Femur (tissue), 1 donor: Measurements from ENCODE around the gene PNPLA3.
"Not testable (repeated sequence)": the region's sequence is repeated elsewhere in the genome, so short reads cannot be mapped to it uniquely, and the experiment has no call there.

Experiments
- DNase-seq: peaks from one replicate; pipeline ENCODE4 v3.0.0-alpha.2; 2017

Gene PNPLA3

GRCh38 chr22:43890901-43891331 lies 32.7 kb upstream of the PNPLA3 start:
- no peak for DNase-seq

GRCh38 chr22:43891360-43892182 lies 32.0 kb upstream of the PNPLA3 start, which contains the start of gene PNPLA5:
Gene PNPLA5, minus strand, starts transcription at chr22:43892013. Its CDS starts 133 bp downstream, at chr22:43891880.
- no peak for DNase-seq

- DNase-seq: no peak
Observed at GRCh38 chr22:43892183-43892894, 31.3 kb upstream of the PNPLA3 start.

GRCh38 chr22:43893266-43893665 lies 30.3 kb upstream of the PNPLA3 start:
- DNase-seq: no peak

- DNase-seq: no peak
Observed at GRCh38 chr22:43894122-43894521, 29.5 kb upstream of the PNPLA3 start.

GRCh38 chr22:43895986-43896645 lies 27.5 kb upstream of the PNPLA3 start:
- no peak for DNase-seq

GRCh38 chr22:43897751-43898261 lies 25.8 kb upstream of the PNPLA3 start:
- no peak for DNase-seq

GRCh38 chr22:43900206-43900605 lies 23.4 kb upstream of the PNPLA3 start:
- no peak for DNase-seq

GRCh38 chr22:43901976-43902643 lies 21.5 kb upstream of the PNPLA3 start:
- DNase-seq: no peak

GRCh38 chr22:43903033-43903432 lies 20.6 kb upstream of the PNPLA3 start:
- DNase-seq: not testable (repeated sequence)

GRCh38 chr22:43904412-43904811 lies 19.2 kb upstream of the PNPLA3 start:
- not testable (repeated sequence) for DNase-seq

- no peak for DNase-seq
Observed at GRCh38 chr22:43905681-43906080, 17.9 kb upstream of the PNPLA3 start.

GRCh38 chr22:43909708-43910107 lies 13.9 kb upstream of the PNPLA3 start:
- DNase-seq: no peak

GRCh38 chr22:43910178-43910695 lies 13.4 kb upstream of the PNPLA3 start:
- DNase-seq: no peak

GRCh38 chr22:43911351-43911750 lies 12.3 kb upstream of the PNPLA3 start:
- no peak for DNase-seq

- no peak for DNase-seq
Observed at GRCh38 chr22:43917521-43917920, 6.1 kb upstream of the PNPLA3 start.

- DNase-seq: no peak
Observed at GRCh38 chr22:43919106-43919973, 4.3 kb upstream of the PNPLA3 start.

GRCh38 chr22:43921370-43921769 lies 2.2 kb upstream of the PNPLA3 start:
- DNase-seq: peak; percentile 68

GRCh38 chr22:43922123-43922522 lies 1.5 kb upstream of the PNPLA3 start:
- DNase-seq: no peak

GRCh38 chr22:43923191-43923590 lies 414 bp upstream of the PNPLA3 start:
- DNase-seq: no peak

- DNase-seq: no peak
Observed at GRCh38 chr22:43924877-43925276, 1.3 kb downstream of the PNPLA3 start.
